HUES6 (cell line): Measurements from ENCODE around the gene PLCG2.
A peak's percentile ranks its signal among the peaks of the same experiment; 100 is the strongest.
"Not testable (repeated sequence)": the region's sequence is repeated elsewhere in the genome, so short reads cannot be mapped to it uniquely, and the experiment has no call there.

Source experiments
- H3K27ac ChIP-seq: 2 replicates; pipeline ENCODE4 v1.7.0; 2013; ENCODE audit warnings: low read depth, mild to moderate bottlenecking, low read length, inconsistent platforms
- H3K27me3 ChIP-seq: 2 replicates; pipeline ENCODE4 v1.6.1; 2013; ENCODE audit warnings: low read length; ENCODE audit not compliant: control insufficient read depth, insufficient read depth
- H3K36me3 ChIP-seq: 2 replicates; pipeline ENCODE4 v1.6.1; 2013; ENCODE audit warnings: low read length; ENCODE audit not compliant: control insufficient read depth, insufficient read depth
- H3K4me1 ChIP-seq: 2 replicates; pipeline ENCODE4 v1.6.1; 2013; ENCODE audit warnings: low read length; ENCODE audit not compliant: control insufficient read depth, insufficient read depth
- H3K4me3 ChIP-seq: 2 replicates; pipeline ENCODE4 v1.5.1; 2013; ENCODE audit warnings: low read depth, low read length
- H3K9ac ChIP-seq: one replicate; pipeline ENCODE4 v1.6.1; 2013; ENCODE audit warnings: mild to moderate bottlenecking, low read length
- H3K9me3 ChIP-seq: 2 replicates; pipeline ENCODE4 v1.6.1; 2013; ENCODE audit warnings: low read depth, low read length; ENCODE audit not compliant: control insufficient read depth, insufficient read depth

PLCG2 gene

GRCh38 chr16:81740169-81740568, 38.9 kb upstream of the PLCG2 start:
- H3K9me3 ChIP-seq, result no peaks in the 10 kb centered on the region
- no peaks in the 10 kb centered on the region for H3K27me3 ChIP-seq
- no peak overlapping the region for H3K4me3 ChIP-seq
- no peak overlapping the region for H3K27ac ChIP-seq
- no peak overlapping the region for H3K9ac ChIP-seq
- no peaks in the 10 kb centered on the region for H3K36me3 ChIP-seq
- no peaks in the 10 kb centered on the region; the same call in 1 of the 2 replicates for H3K4me1 ChIP-seq

DNA sequence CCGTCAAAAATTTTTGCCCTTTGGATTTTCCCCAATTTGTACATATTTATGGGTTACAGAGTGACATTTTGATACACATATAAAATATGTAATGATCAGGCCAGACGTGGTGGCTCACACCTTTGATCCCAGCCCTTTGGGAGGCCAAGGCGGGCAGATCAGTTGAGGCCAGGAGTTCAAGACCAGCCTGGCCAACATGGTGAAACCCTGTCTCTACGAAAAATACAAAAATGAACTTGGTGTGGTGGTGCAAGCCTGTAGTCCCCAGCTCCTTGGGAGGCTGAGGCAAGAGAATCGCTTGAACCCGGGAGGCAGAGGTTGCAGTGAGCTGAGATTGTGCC, 37.7 kb upstream of the PLCG2 start:
- not testable (repeated sequence) for H3K27me3 ChIP-seq, H3K4me1 ChIP-seq, H3K4me3 ChIP-seq, H3K36me3 ChIP-seq, H3K9me3 ChIP-seq, H3K9ac ChIP-seq, H3K27ac ChIP-seq

DNA sequence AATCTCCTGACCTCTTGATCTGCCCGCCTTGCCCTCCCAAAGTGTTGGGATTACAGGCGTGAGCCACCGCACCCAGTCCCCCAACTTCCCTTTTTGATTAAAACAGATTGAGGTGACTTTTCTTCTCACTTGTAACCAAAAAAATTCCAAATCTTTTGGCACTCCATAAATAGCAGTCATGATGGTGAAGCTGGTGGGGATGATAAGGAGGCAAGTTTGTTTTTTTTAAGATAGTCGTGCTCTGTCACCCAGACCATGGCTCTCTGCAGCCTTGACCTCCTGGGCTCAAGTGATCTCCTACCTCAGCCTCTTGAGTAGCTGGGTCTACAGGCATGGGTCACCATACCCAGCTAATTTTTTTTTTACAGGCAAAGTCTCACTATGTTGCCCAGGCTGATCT, 34.7 kb upstream of the PLCG2 start:
- H3K27me3 ChIP-seq, result no peaks in the 10 kb centered on the region
- H3K27ac ChIP-seq, result no peak overlapping the region
- no peaks in the 10 kb centered on the region for H3K36me3 ChIP-seq
- H3K4me1 ChIP-seq, result no peaks in the 10 kb centered on the region
- no peak overlapping the region for H3K4me3 ChIP-seq
- H3K9me3 ChIP-seq, result no peaks in the 10 kb centered on the region
- no peak overlapping the region for H3K9ac ChIP-seq

GRCh38 chr16:81744911-81745310, 34.2 kb upstream of the PLCG2 start:
- Histone ChIP-seq H3K9me3 (no peaks in the 10 kb centered on the region), H3K4me3 (no peak overlapping the region), H3K27ac (no peak overlapping the region), H3K27me3 (no peaks in the 10 kb centered on the region), H3K9ac (no peak overlapping the region), H3K4me1 (no peaks in the 10 kb centered on the region), H3K36me3 (no peaks in the 10 kb centered on the region)

DNA sequence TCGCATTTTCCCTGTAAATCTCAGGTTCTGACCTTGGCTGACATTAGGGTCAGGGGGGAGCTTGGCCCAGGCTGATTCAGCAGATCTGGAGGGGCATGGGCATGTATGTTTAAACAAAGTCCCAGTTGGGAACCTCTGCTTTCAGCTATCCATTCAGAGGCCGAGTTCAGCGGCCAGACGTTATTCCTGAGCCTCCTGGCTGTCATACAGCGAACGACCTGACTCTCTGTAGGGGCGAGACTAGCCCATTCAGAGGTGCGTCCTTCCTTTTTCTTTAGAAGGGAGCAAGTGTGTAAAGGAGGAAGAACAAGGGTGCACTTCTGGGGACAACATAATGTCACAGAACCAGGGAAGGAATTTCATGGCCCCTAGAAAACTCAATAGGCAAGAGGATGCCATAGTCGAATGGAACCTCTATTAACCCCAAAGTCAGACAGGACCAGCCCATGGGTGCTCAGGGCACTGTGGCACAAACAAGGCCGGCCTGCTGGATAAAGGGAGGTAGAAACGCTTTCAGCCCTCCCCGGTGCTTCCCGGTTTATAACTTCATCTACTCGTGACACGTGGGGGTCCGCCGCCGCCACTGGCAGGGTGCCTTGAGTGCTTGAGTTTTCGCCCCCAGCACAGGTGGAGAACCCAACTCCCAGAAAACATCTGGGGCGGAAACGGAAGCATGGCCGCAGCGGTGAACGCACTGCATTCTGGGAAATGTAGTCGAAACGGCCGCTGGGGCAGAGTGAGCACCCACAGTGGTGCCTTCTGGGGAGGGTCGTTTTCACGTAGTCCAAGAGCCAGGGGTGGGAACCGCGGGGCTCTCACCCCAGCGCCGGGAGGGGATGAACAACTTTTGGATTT, 33.2 kb upstream of the PLCG2 start:
- Histone ChIP-seq H3K9ac (no peak overlapping the region), H3K9me3 (no peaks in the 10 kb centered on the region), H3K4me1 (no peaks in the 10 kb centered on the region), H3K4me3 (peak overlapping the region; percentile 63), H3K27ac (no peak overlapping the region), H3K27me3 (no peaks in the 10 kb centered on the region), H3K36me3 (no peaks in the 10 kb centered on the region)

- H3K9ac ChIP-seq, result no peak overlapping the region
- H3K4me3 ChIP-seq, result peak overlapping the region; percentile 63
- H3K9me3 ChIP-seq, result no peaks in the 10 kb centered on the region
- no peak overlapping the region for H3K27ac ChIP-seq
- H3K4me1 ChIP-seq, result no peaks in the 10 kb centered on the region
- no peaks in the 10 kb centered on the region for H3K27me3 ChIP-seq
- H3K36me3 ChIP-seq, result no peaks in the 10 kb centered on the region
Measured at GRCh38 chr16:81746566-81746965, 32.5 kb upstream of the PLCG2 start.

DNA sequence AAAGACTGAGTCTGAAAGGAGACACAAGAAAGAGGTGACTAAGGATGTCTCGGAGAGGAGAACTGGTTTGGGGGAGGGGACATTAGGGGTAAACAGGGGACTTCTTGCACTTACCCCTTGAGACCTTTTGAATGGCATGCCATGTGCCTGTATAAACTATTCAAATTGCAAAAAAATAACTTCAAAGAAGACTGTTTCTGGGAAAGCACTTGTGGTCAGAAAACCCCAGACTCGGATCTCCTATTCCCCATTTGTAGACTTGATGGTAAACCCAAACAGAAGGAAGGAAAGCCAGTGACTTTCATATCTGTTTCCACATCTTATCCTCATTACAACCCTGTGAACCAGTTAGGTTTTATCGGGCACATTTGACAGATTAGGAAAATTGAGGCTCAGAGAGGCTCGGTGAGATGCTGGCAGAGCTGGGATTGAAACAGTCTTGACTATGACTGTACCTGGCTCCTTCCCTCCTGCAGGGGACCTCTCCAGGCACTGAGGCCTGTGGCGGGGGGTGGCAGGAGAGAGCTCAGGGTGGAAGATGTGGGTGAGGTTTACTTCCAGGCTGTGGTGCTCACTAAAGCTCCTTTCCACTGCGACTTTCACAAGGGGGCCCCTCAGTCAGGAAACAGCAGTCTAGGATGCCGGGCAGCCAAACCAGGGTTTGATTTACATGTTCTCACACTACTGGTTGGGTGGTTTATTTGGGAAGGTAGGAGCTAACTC, 30.5 kb upstream of the PLCG2 start:
- Histone ChIP-seq H3K27ac (no peak overlapping the region), H3K9me3 (no peaks in the 10 kb centered on the region), H3K27me3 (no peaks in the 10 kb centered on the region), H3K36me3 (no peaks in the 10 kb centered on the region), H3K4me1 (peaks cover 6% of the 10 kb centered on the region), H3K9ac (no peak overlapping the region), H3K4me3 (no peak overlapping the region)

DNA sequence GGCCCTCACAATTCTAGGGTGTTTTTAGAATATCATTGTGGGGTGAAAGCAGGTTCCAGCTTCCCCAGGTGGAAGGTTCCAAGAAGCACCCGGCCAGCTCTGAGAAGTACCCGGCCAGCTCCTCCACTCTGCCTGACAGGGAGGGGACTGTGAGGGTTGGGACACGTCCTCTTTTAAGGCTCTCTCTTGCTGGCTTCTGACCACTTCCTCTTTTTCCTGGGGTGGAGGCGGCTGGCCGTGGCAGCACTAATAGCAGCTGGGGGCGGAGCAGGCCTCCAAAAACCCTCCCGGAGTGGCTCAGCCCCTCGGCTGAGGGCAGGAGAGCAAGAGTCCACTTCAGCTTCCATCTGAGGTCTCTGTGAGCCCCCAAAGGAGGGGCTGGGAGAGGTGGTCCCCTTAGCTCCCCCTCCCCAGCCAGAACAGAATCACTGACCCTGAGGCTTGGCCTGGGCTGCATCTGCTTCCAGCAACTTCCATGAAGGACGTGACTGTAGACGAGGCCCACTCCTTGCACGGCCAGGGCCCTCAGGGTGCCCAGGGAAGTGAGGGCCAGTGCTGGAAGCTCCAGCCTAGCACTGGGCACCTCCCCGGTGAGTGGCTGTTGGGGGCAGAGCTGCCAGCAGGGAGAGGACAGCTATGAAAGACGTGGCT, 26.7 kb upstream of the PLCG2 start:
- no peak overlapping the region for H3K27ac ChIP-seq

GRCh38 chr16:81752876-81753227, 26.2 kb upstream of the PLCG2 start:
- Histone ChIP-seq H3K9ac (no peak overlapping the region), H3K4me1 (peaks cover 6% of the 10 kb centered on the region)

More for the DNA sequence above, 26.7 kb upstream of the PLCG2 start:
- no peak overlapping the region for H3K9ac ChIP-seq
- H3K27me3 ChIP-seq, result no peaks in the 10 kb centered on the region
- H3K4me1 ChIP-seq, result peaks cover 6% of the 10 kb centered on the region
- no peaks in the 10 kb centered on the region for H3K9me3 ChIP-seq
- H3K36me3 ChIP-seq, result no peaks in the 10 kb centered on the region
- no peak overlapping the region for H3K4me3 ChIP-seq

DNA sequence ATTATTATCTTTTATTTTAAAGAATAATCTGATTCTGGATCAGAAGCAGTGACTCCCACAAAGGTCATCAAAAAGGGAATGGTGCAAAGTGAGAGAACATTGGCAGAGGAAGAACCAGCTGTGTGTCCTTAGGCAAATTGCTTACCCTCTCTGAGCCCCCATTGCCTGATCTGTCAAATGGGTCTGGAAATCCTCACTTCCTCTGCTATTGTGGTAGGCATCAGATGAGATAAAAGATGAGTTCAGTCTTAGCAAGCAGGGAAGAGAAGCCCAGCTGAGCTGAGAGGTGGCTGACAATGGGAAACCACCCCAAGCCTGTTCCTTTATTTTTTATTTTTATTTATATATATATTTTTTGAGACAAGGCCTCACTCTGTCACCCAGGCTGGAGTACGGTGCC, 24.2 kb upstream of the PLCG2 start:
- Histone ChIP-seq H3K9me3 (no peaks in the 10 kb centered on the region), H3K27me3 (no peaks in the 10 kb centered on the region), H3K4me3 (no peak overlapping the region), H3K4me1 (peaks cover 6% of the 10 kb centered on the region), H3K27ac (no peak overlapping the region), H3K9ac (no peak overlapping the region), H3K36me3 (no peaks in the 10 kb centered on the region)

More at GRCh38 chr16:81752876-81753227, 26.2 kb upstream of the PLCG2 start:
- Histone ChIP-seq H3K36me3 (no peaks in the 10 kb centered on the region), H3K9me3 (no peaks in the 10 kb centered on the region), H3K4me3 (no peak overlapping the region), H3K27me3 (no peaks in the 10 kb centered on the region), H3K27ac (no peak overlapping the region)
